Progenitor cell of endocrine pancreas (in vitro differentiated cells): Measurements from ENCODE around the gene KCNH4. TPM values are rescaled to one million over a fixed set of nuclear protein-coding genes. Genes with fewer than 3 reads are reported as not detected.

Source experiments
- total RNA-seq: library from RNA; stranded (reverse); gene quantifications from 2 replicates; pipeline ENCODE4 v1.2.1, GENCODE V29; 2021

The KCNH4 gene
- total RNA-seq, 1 donor from 2014 or later, result not detected

Other genes starting within 250 kb of the KCNH4 start
- gene CNP, start 214.3 kb downstream of the KCNH4 start, total RNA-seq, result 98.7 and 102 TPM in 2 replicates
- 113 and 117 TPM in 2 replicates for gene DNAJC7, start 163.7 kb downstream of the KCNH4 start, total RNA-seq
- gene NKIRAS2, start 161.1 kb downstream of the KCNH4 start, total RNA-seq, result 44.8 and 48.1 TPM in 2 replicates
- 3.2 and 3.7 TPM in 2 replicates for gene C17orf113, start 130.5 kb downstream of the KCNH4 start, total RNA-seq
- gene ZNF385C, start 82.7 kb downstream of the KCNH4 start, total RNA-seq, result 2.7 TPM in 2 replicates
- 0.42 and 0.43 TPM in 2 replicates for gene DHX58, start 68.4 kb downstream of the KCNH4 start, total RNA-seq
- gene KAT2A, start 59.8 kb downstream of the KCNH4 start, total RNA-seq, result 40.1 and 43.2 TPM in 2 replicates
- 0.16 TPM in 1 of 2 replicates, not detected in the other for gene HSPB9, start 58.3 kb downstream of the KCNH4 start, total RNA-seq
- gene RAB5C, start 26.2 kb downstream of the KCNH4 start, total RNA-seq, result 68.8 and 70.3 TPM in 2 replicates
- not detected in 2 replicates for gene HCRT, start 4.3 kb upstream of the KCNH4 start, total RNA-seq
- 6.8 and 8.1 TPM in 2 replicates for gene GHDC, start 13.4 kb upstream of the KCNH4 start, total RNA-seq
- 43.3 and 46.8 TPM in 2 replicates for gene STAT5B, start 95.2 kb upstream of the KCNH4 start, total RNA-seq
- gene STAT5A, start 107.4 kb upstream of the KCNH4 start, total RNA-seq, result 0.74 and 1.4 TPM in 2 replicates
- 41.2 and 42.2 TPM in 2 replicates for gene STAT3, start 207.3 kb upstream of the KCNH4 start, total RNA-seq
- 1.1 and 1.8 TPM in 2 replicates for gene CAVIN1, start 242.1 kb upstream of the KCNH4 start, total RNA-seq